Fibroblast of lung (primary cell): ENCODE results near the gene EXOSC5. TPM values are rescaled to one million over a fixed set of nuclear protein-coding genes. Genes with fewer than 3 reads are reported as not detected.
"Not testable (repeated sequence)": the region's sequence is repeated elsewhere in the genome, so short reads cannot be mapped to it uniquely, and the experiment has no call there.

Experiments used
- DNase-seq, 2 donors: peaks; one replicate each; pipeline versions ENCODE4 v3.0.0 to v3.0.0-alpha.2; 2010; ENCODE audit warnings: low read depth in 2 of 2
- H2AFZ ChIP-seq: 2 replicates; pipeline ENCODE4 v1.5.1; 2012; ENCODE audit warnings: low read length, control low read depth, inconsistent platforms
- H3K27ac ChIP-seq: 2 replicates; pipeline ENCODE4 v1.5.1; 2011; ENCODE audit warnings: low read length, control low read depth; ENCODE audit not compliant: insufficient read depth
- H3K27me3 ChIP-seq: 2 replicates; pipeline ENCODE4 v1.5.1; 2011; ENCODE audit warnings: mild to moderate bottlenecking, low read length; ENCODE audit not compliant: control insufficient read depth, insufficient read depth
- H3K36me3 ChIP-seq: 2 replicates; pipeline ENCODE4 v1.5.1; 2011; ENCODE audit warnings: low read length; ENCODE audit not compliant: control insufficient read depth, insufficient read depth
- H3K4me1 ChIP-seq: 2 replicates; pipeline ENCODE4 v1.5.1; 2011; ENCODE audit warnings: low read length; ENCODE audit not compliant: control insufficient read depth, insufficient read depth; ENCODE audit errors: extremely low read depth
- H3K4me2 ChIP-seq: 2 replicates; pipeline ENCODE4 v1.5.1; 2011; ENCODE audit warnings: low read length, control low read depth; ENCODE audit not compliant: insufficient read depth; ENCODE audit errors: extremely low read depth
- H3K4me3 ChIP-seq, 4 experiments: fragments of 200-600 bp in 1 of 4; sonication (generic) in 1 of 4; replicated peaks in 1 of 4; 2 replicates each; pipeline ENCODE4 v1.5.1; 2011 to 2016; ENCODE audit warnings: low read length in 4 of 4, low read depth in 3 of 4, mild to moderate bottlenecking in 3 of 4, control low read depth in 2 of 4, inconsistent platforms in 1 of 4, mixed read lengths in 1 of 4; ENCODE audit not compliant: insufficient read depth in 1 of 4; ENCODE audit errors: control extremely low read depth in 1 of 4
- H3K79me2 ChIP-seq: 2 replicates; pipeline ENCODE4 v1.5.1; 2012; ENCODE audit warnings: mild to moderate bottlenecking, low read length, inconsistent platforms; ENCODE audit not compliant: control insufficient read depth, insufficient read depth
- H3K9ac ChIP-seq: 2 replicates; pipeline ENCODE4 v1.5.1; 2011; ENCODE audit warnings: mild to moderate bottlenecking, low read length, control low read depth; ENCODE audit not compliant: insufficient read depth
- H3K9me3 ChIP-seq: 2 replicates; pipeline ENCODE4 v1.5.1; 2012; ENCODE audit warnings: low read depth, low read length; ENCODE audit not compliant: control insufficient read depth, insufficient read depth
- H4K20me1 ChIP-seq: 2 replicates; pipeline ENCODE4 v1.5.1; 2011; ENCODE audit warnings: low read length; ENCODE audit not compliant: control insufficient read depth, insufficient read depth; ENCODE audit errors: extremely low read depth
- EZH2 ChIP-seq: IDR thresholded peaks from 2 replicates; pipeline ENCODE4 v1.5.1; 2012; ENCODE audit warnings: low read length, control low read depth, mild to moderate bottlenecking; ENCODE audit errors: missing control alignments
- polyA plus RNA-seq, 2 donors: library from polyadenylated mRNA; depleted of rRNA in 1 of 2; stranded (reverse) in 1 of 2; unstranded in 1 of 2; fragments of >200 nt; gene quantifications; 2 replicates each; pipeline ENCODE4 v1.2.1, GENCODE V29; 2011 to 2012; ENCODE audit warnings: missing spikeins in 1 of 2
- total RNA-seq: library from RNA; depleted of rRNA; stranded (reverse); fragments of >200 nt; gene quantifications from 2 replicates; pipeline ENCODE4 v1.2.1, GENCODE V29; 2014
- TF ChIP-seq, protein P1 (sequence below), 2 donors: IDR thresholded peaks in 1 of 2; conservative IDR thresholded peaks in 1 of 2; 1 replicate in 1 of 2; 2 replicates in 1 of 2; pipeline ENCODE4 v1.5.1; 2011 to 2012; ENCODE audit warnings: low read length in 2 of 2, control low read depth in 1 of 2, inconsistent platforms in 1 of 2, low read depth in 1 of 2, mild to moderate bottlenecking in 1 of 2

Gene EXOSC5
- total and polyA plus RNA-seq, 2 donors (not counting 1 experiment from before 2014, with no cell fraction given) = 5.0 to 10.7 TPM

DNA sequence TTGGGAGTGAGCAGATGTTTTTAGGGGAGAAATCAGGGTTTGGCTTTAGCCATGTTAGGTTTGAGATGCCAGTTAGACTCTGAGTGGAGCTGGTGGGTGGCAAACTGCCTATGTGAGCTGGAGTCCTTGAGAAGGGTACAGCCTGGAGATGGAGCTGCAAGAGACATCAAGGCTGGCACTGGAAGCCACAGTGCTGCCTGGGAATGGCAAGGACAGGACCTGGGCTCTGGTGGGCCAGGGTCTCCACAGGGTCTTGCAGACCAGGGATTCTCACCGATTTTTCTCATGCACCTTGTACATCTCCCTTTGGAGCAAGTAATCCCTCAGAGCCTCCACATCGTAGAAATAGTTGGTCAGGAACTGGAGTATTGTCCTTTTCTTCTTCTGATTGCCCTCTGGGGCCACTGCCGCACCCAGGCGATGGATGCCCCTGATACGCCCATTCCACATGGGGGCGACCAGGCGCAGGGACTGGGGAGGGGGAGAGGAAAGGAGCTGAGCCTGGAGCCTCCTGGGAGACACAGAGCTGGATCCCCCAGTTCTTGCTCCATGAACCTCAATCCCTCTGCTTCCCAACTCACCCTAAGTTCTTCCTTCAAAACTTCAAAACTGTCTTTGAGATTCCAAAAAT, 40.9 kb upstream of the EXOSC5 start:
- TF ChIP-seq, protein P1, sequence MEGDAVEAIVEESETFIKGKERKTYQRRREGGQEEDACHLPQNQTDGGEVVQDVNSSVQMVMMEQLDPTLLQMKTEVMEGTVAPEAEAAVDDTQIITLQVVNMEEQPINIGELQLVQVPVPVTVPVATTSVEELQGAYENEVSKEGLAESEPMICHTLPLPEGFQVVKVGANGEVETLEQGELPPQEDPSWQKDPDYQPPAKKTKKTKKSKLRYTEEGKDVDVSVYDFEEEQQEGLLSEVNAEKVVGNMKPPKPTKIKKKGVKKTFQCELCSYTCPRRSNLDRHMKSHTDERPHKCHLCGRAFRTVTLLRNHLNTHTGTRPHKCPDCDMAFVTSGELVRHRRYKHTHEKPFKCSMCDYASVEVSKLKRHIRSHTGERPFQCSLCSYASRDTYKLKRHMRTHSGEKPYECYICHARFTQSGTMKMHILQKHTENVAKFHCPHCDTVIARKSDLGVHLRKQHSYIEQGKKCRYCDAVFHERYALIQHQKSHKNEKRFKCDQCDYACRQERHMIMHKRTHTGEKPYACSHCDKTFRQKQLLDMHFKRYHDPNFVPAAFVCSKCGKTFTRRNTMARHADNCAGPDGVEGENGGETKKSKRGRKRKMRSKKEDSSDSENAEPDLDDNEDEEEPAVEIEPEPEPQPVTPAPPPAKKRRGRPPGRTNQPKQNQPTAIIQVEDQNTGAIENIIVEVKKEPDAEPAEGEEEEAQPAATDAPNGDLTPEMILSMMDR (conservative IDR thresholded peaks at IDR 0.05 in 1 of 2, IDR thresholded peaks at IDR 0.05 in 1 of 2; ENCODE audit: low read depth in 1 of 2, low read length in 2 of 2) = no peak
- TF ChIP-seq EZH2 = no peak
- Histone ChIP-seq H3K36me3 (peaks cover 2% of the 10 kb centered on the region), H3K79me2 (peaks cover 3% of the 10 kb centered on the region), H3K4me3 (no peak overlapping the region), H3K27me3 (no peaks in the 10 kb centered on the region), H2AFZ (no peak overlapping the region), H3K27ac (no peak overlapping the region), H3K9me3 (no peaks in the 10 kb centered on the region), H3K9ac (no peak overlapping the region), H3K4me1 (no peaks in the 10 kb centered on the region), H3K4me2 (no peak overlapping the region), H4K20me1 (no peaks in the 10 kb centered on the region)
- DNase-seq = no peak

DNA sequence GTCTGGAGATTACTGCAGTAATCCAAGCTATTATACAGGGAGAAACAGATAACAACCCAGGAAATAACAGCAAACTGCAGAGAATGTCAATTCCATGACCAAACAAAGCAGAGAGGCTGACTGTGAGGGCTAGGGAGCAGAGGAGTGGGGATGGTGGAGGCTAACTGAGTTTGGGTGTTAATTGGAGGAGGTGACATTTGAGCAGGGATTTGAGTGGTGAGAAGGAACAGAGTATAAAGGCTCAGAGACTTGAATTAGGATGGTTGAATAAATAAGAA, 39.5 kb upstream of the EXOSC5 start:
- DNase-seq = no peak
- Histone ChIP-seq H3K4me2 (no peak overlapping the region), H3K27ac (no peak overlapping the region), H3K36me3 (peaks cover 13% of the 10 kb centered on the region), H3K9ac (no peak overlapping the region), H2AFZ (no peak overlapping the region), H3K27me3 (no peaks in the 10 kb centered on the region), H3K4me1 (no peaks in the 10 kb centered on the region), H3K4me3 (no peak overlapping the region), H3K9me3 (no peaks in the 10 kb centered on the region), H4K20me1 (no peaks in the 10 kb centered on the region), H3K79me2 (peaks cover 3% of the 10 kb centered on the region)
- TF ChIP-seq EZH2 = no peak
- TF ChIP-seq, protein P1 (conservative IDR thresholded peaks at IDR 0.05 in 1 of 2, IDR thresholded peaks at IDR 0.05 in 1 of 2; ENCODE audit: low read depth in 1 of 2, low read length in 2 of 2) = no peak

DNA sequence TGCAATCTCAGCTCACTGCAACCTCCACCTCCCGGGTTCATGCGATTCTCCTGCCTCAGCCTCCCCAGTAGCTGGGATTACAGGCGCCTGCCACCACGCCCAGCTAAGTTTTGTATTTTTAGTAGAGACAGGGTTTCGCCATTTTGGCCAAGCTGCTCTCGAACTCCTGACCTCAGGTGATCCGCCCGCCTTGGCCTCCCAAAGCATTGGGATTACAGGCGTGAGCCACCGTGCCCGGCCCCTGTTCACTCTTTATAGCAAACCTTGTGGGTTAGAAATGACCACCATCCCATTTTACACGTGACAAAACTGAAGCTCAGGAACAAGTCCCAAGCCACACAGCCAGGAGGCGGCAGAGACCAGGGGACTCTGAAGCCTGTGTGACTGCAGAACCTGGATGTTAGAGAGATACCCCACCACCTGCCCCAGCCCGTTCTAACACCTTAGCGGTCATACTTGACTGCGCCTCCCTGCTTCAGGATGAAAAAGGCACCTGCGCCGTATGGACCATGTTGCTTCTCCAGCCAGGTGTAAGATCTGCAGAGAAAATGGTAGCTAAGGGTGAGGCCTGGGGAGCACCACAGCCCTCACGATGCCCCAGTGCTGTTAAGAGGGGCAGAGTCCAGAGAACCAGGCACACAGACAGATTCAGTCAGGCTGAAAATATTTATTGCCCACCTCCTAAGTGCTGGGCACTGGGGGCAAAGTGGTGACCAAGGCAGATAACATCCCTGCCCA, 38.9 kb upstream of the EXOSC5 start:
- Histone ChIP-seq H3K36me3 (peaks cover 13% of the 10 kb centered on the region), H4K20me1 (no peaks in the 10 kb centered on the region), H3K27me3 (no peaks in the 10 kb centered on the region), H2AFZ (no peak overlapping the region), H3K9ac (no peak overlapping the region), H3K4me1 (no peaks in the 10 kb centered on the region), H3K79me2 (peaks cover 3% of the 10 kb centered on the region), H3K4me2 (no peak overlapping the region), H3K27ac (no peak overlapping the region), H3K4me3 (no peak overlapping the region), H3K9me3 (no peaks in the 10 kb centered on the region)
- no peak for DNase-seq
- TF ChIP-seq, protein P1 (conservative IDR thresholded peaks at IDR 0.05 in 1 of 2, IDR thresholded peaks at IDR 0.05 in 1 of 2; ENCODE audit: low read depth in 1 of 2, low read length in 2 of 2) = no peak

DNA sequence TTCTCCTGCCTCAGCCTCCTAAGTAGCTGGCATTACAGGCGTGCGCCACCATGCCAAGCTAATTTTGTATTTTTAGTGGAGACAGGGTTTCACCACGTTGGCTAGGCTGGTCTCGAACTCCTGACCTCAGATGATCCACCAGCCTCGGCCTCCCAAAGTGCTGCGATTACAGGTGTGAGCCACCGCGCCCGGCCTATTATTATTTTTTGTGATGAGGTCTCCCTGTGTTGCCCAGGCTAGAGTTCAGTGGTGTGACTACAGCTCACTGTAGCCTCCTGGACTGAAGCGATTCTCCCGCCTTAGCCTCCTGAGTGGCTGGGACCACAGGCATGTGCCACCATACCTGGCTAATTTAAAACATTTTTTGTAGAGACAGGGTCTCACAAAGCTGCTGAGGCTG, 38.2 kb upstream of the EXOSC5 start:
- DNase-seq, H4K20me1 ChIP-seq, H3K79me2 ChIP-seq, H3K9me3 ChIP-seq, H2AFZ ChIP-seq, H3K27me3 ChIP-seq, H3K9ac ChIP-seq, H3K4me2 ChIP-seq, H3K27ac ChIP-seq, H3K4me3 ChIP-seq, H3K4me1 ChIP-seq: not testable (repeated sequence)
- H3K36me3 ChIP-seq = peaks cover 13% of the 10 kb centered on the region
